HEK293T (cell line): ENCODE results near the gene DCXR.

Experiments
- CTCF ChIA-PET: fragments of 350-600 bp; formaldehyde crosslinking; extraction: SDS; loops from one replicate; lab custom pipeline; 2021; ENCODE audit warnings: antibody characterized with exemption, inconsistent platforms; lab: Yijun Ruan, JAX
- POLR2A ChIA-PET: fragments of 350-600 bp; formaldehyde crosslinking; extraction: SDS; loops from one replicate; lab custom pipeline; 2020; ENCODE audit warnings: antibody characterized with exemption, inconsistent platforms; lab: Yijun Ruan, JAX
- DNase-seq: peaks from one replicate; pipeline ENCODE4 v3.0.0; 2012; ENCODE audit warnings: mixed read lengths; ENCODE audit errors: extremely low spot score
- ARNT ChIP-seq: fragments of 450-650 bp; IDR thresholded peaks from 2 replicates; pipeline ENCODE4 v1.6.1; 2017; ENCODE audit warnings: mild to moderate bottlenecking
- BHLHE40 ChIP-seq: fragments of 450-650 bp; IDR thresholded peaks from 2 replicates; pipeline ENCODE4 v1.6.1; 2016; ENCODE audit warnings: mild to moderate bottlenecking, moderate library complexity, borderline replicate concordance
- CTBP1 ChIP-seq: fragments of 450-650 bp; IDR thresholded peaks from 2 replicates; pipeline ENCODE4 v1.6.1; 2016; ENCODE audit warnings: borderline replicate concordance
- ELF4 ChIP-seq: fragments of 450-650 bp; IDR thresholded peaks from 2 replicates; pipeline ENCODE4 v1.6.1; 2017; ENCODE audit warnings: antibody characterized with exemption
- FOXA1 ChIP-seq: fragments of 450-650 bp; IDR thresholded peaks from 2 replicates; pipeline ENCODE4 v1.6.1; 2016; ENCODE audit warnings: mild to moderate bottlenecking
- FOXK2 ChIP-seq: fragments of 450-650 bp; IDR thresholded peaks from 2 replicates; pipeline ENCODE4 v1.6.1; 2016; ENCODE audit warnings: mild to moderate bottlenecking
- FOXM1 ChIP-seq: fragments of 450-650 bp; IDR thresholded peaks from 2 replicates; pipeline ENCODE4 v1.6.1; 2017; ENCODE audit warnings: mild to moderate bottlenecking, borderline replicate concordance
- HDGF ChIP-seq: fragments of 450-650 bp; IDR thresholded peaks from 2 replicates; pipeline ENCODE4 v1.6.1; 2017; ENCODE audit warnings: antibody characterized with exemption, borderline replicate concordance
- L3MBTL2 ChIP-seq: fragments of 450-650 bp; conservative IDR thresholded peaks from 2 replicates; pipeline ENCODE4 v1.6.1; 2016; ENCODE audit warnings: mild to moderate bottlenecking
- LEF1 ChIP-seq: fragments of 450-650 bp; IDR thresholded peaks from 2 replicates; pipeline ENCODE4 v1.6.1; 2017; ENCODE audit warnings: mild to moderate bottlenecking, borderline replicate concordance
- NFRKB ChIP-seq: fragments of 450-650 bp; IDR thresholded peaks from 2 replicates; pipeline ENCODE4 v1.6.1; 2016; ENCODE audit warnings: mild to moderate bottlenecking, moderate library complexity
- PKNOX1 ChIP-seq: fragments of 450-650 bp; IDR thresholded peaks from 2 replicates; pipeline ENCODE4 v1.6.1; 2016
- SP1 ChIP-seq: fragments of 450-650 bp; IDR thresholded peaks from 2 replicates; pipeline ENCODE4 v1.6.1; 2017
- SUZ12 ChIP-seq: fragments of 450-650 bp; IDR thresholded peaks from 2 replicates; pipeline ENCODE4 v1.6.1; 2016; ENCODE audit warnings: mild to moderate bottlenecking
- TARDBP ChIP-seq: fragments of 450-650 bp; IDR thresholded peaks from 2 replicates; pipeline ENCODE4 v1.6.1; 2016
- ZNF384 ChIP-seq: fragments of 450-650 bp; IDR thresholded peaks from 2 replicates; pipeline ENCODE4 v1.6.1; 2016

DCXR gene

GRCh38 chr17:82021900-82022309 is 15.6 kb downstream of the DCXR start:
- TF ChIP-seq LEF1 (no peak), CTBP1 (no peak), FOXK2 (no peak), L3MBTL2 (no peak), TARDBP (no peak), HDGF (no peak)
- CTCF ChIA-PET: interaction anchor here (0.6 to 4.4 kb wide), 7 partner anchors 8 to 179 kb away, joined by 3 to 34 read pairs (median 5); partner anchors contain the start of genes DCXR and NOTUM
- POLR2A ChIA-PET: interaction anchor here (0.9 to 3.7 kb wide), 10 partner anchors 9 to 152 kb away, joined by 3 to 22 read pairs (median 6); partner anchors contain the start of genes ASPSCR1, DCXR and PYCR1
- DNase-seq: no peak

GRCh38 chr17:82021107-82021899 is 16.2 kb downstream of the DCXR start:
- ChIA-PET CTCF (interaction anchor here (1.0 to 4.4 kb wide), 7 partner anchors 9 to 97 kb away, joined by 3 to 34 read pairs (median 5); partner anchors contain the start of genes DCXR, NOTUM and RAC3), POLR2A (interaction anchor here (0.9 to 3.7 kb wide), 5 partner anchors 9 to 62 kb away, joined by 3 to 22 read pairs (median 6); partner anchors contain the start of gene DCXR)
- DNase-seq: no peak
- TF ChIP-seq CTBP1 (no peak), HDGF (no peak), PKNOX1 (no peak), FOXM1 (no peak), BHLHE40 (no peak), ARNT (no peak), LEF1 (no peak), NFRKB (no peak), SP1 (no peak), FOXA1 (no peak), TARDBP (no peak), FOXK2 (no peak), ZNF384 (no peak), L3MBTL2 (no peak), ELF4 (no peak)

GRCh38 chr17:82020572-82021106 is 16.9 kb downstream of the DCXR start:
- CTCF ChIA-PET: interaction anchor here (1.0 to 4.4 kb wide), 9 partner anchors 10 to 135 kb away, joined by 3 to 34 read pairs (median 5); partner anchors contain the start of genes NOTUM and RAC3
- TF ChIP-seq PKNOX1 (no peak), HDGF (no peak), SP1 (no peak), LEF1 (no peak), FOXK2 (no peak), ZNF384 (no peak), L3MBTL2 (no peak)
- POLR2A ChIA-PET: interaction anchor here (1.0 to 2.8 kb wide), 5 partner anchors 11 to 148 kb away, joined by 3 to 13 read pairs (median 3); partner anchors contain the start of gene RAC3
- no peak for DNase-seq

- CTCF ChIA-PET: interaction anchor here (0.7 to 4.4 kb wide), 9 partner anchors 10 to 135 kb away, joined by 3 to 34 read pairs (median 5); partner anchors contain the start of genes NOTUM and RAC3
- POLR2A ChIA-PET: interaction anchor here (1.0 to 2.8 kb wide), 5 partner anchors 12 to 147 kb away, joined by 3 to 13 read pairs (median 3); partner anchors contain the start of gene RAC3
- TF ChIP-seq HDGF (peak; percentile 75; the same call in 1 of the 2 replicates), ARNT (no peak), ELF4 (no peak), PKNOX1 (no peak), CTBP1 (no peak)
- peak; percentile 83 for DNase-seq
Measured at GRCh38 chr17:82019690-82020571, 17.6 kb downstream of the DCXR start.

- CTCF ChIA-PET: interaction anchor here (0.7 to 4.4 kb wide), 6 partner anchors 10 to 84 kb away, joined by 3 to 34 read pairs (median 6); partner anchors contain the start of gene NOTUM
- TF ChIP-seq TARDBP (no peak), NFRKB (no peak), CTBP1 (no peak), SUZ12 (no peak), BHLHE40 (no peak), LEF1 (no peak), HDGF (no peak), PKNOX1 (no peak), ARNT (no peak), SP1 (no peak), ELF4 (no peak), FOXK2 (no peak), FOXA1 (no peak), FOXM1 (no peak), L3MBTL2 (no peak)
- POLR2A ChIA-PET: interaction anchor here (1.0 to 1.7 kb wide), 3 partner anchors 12 to 146 kb away, joined by 3 to 6 read pairs (median 3); partner anchors contain the start of gene RAC3
- DNase-seq: no peak
Measured at GRCh38 chr17:82018989-82019689, 18.4 kb downstream of the DCXR start.
